Mesenchymal stem cell (in vitro differentiated cells and primary cell): ENCODE measurements around the gene DGKH.
A peak's percentile ranks its signal among the peaks of the same experiment; 100 is the strongest.

Source experiments
- DNase-seq: peaks from one replicate; pipeline ENCODE4 v3.0.0-alpha.2; 2013
- H2AFZ ChIP-seq: one replicate; pipeline ENCODE4 v1.6.1; 2013; ENCODE audit warnings: low read depth, mild to moderate bottlenecking, control low read depth, inconsistent platforms, low read length, moderate library complexity
- H2AK5ac ChIP-seq: 2 replicates; pipeline ENCODE4 v1.6.1; 2013; ENCODE audit warnings: low read length, moderate library complexity, mild to moderate bottlenecking, inconsistent platforms; ENCODE audit not compliant: severe bottlenecking
- H2BK120ac ChIP-seq: one replicate; pipeline ENCODE4 v1.6.1; 2013; ENCODE audit warnings: low read depth, mild to moderate bottlenecking, inconsistent platforms, low read length, moderate library complexity
- H2BK12ac ChIP-seq, 2 experiments: one replicate each; pipeline ENCODE4 v1.6.1; 2013; ENCODE audit warnings: inconsistent platforms in 2 of 2, low read length in 2 of 2, mild to moderate bottlenecking in 2 of 2, moderate library complexity in 2 of 2, control low read depth in 1 of 2
- H2BK15ac ChIP-seq: one replicate; pipeline ENCODE4 v1.6.1; 2013; ENCODE audit warnings: mild to moderate bottlenecking, low read depth, inconsistent platforms; ENCODE audit not compliant: poor library complexity, severe bottlenecking
- H2BK5ac ChIP-seq: 2 replicates; pipeline ENCODE4 v1.6.1; 2013; ENCODE audit warnings: low read depth, mild to moderate bottlenecking, low read length, control low read depth, inconsistent platforms; ENCODE audit not compliant: poor library complexity, severe bottlenecking
- H3K14ac ChIP-seq, 2 experiments: one replicate each; pipeline ENCODE4 v1.6.1; 2013; ENCODE audit warnings: inconsistent platforms in 2 of 2, low read length in 2 of 2, control low read depth in 1 of 2, mild to moderate bottlenecking in 1 of 2, moderate library complexity in 1 of 2
- H3K18ac ChIP-seq, 2 experiments: one replicate each; pipeline ENCODE4 v1.6.1; 2013; ENCODE audit warnings: inconsistent platforms in 2 of 2, low read length in 2 of 2, control low read depth in 1 of 2, low read depth in 1 of 2, mild to moderate bottlenecking in 1 of 2
- H3K23ac ChIP-seq, 2 experiments: one replicate each; pipeline ENCODE4 v1.6.1; 2013; ENCODE audit warnings: inconsistent platforms in 2 of 2, low read length in 2 of 2, mild to moderate bottlenecking in 2 of 2, moderate library complexity in 2 of 2, control low read depth in 1 of 2
- H3K27ac ChIP-seq: 2 replicates; pipeline ENCODE4 v1.5.1; 2013; ENCODE audit warnings: mild to moderate bottlenecking, moderate library complexity, low read length, control low read depth, inconsistent platforms; ENCODE audit not compliant: poor library complexity, severe bottlenecking
- H3K27me3 ChIP-seq, 2 experiments: 2 replicates each; pipeline versions ENCODE4 v1.6.1 to v1.7.0; 2013; ENCODE audit warnings: low read length in 2 of 2, mild to moderate bottlenecking in 2 of 2, moderate library complexity in 2 of 2, control low read depth in 1 of 2, inconsistent platforms in 1 of 2; ENCODE audit not compliant: control insufficient read depth in 1 of 2, insufficient read depth in 1 of 2
- H3K36me3 ChIP-seq, 2 experiments: 2 replicates each; pipeline versions ENCODE4 v1.6.1 to v1.7.0; 2013; ENCODE audit warnings: low read length in 2 of 2, control low read depth in 1 of 2, inconsistent platforms in 1 of 2, low read depth in 1 of 2, mild to moderate bottlenecking in 1 of 2; ENCODE audit not compliant: insufficient read depth in 2 of 2, control insufficient read depth in 1 of 2
- H3K4ac ChIP-seq, 2 experiments: one replicate each; pipeline ENCODE4 v1.6.1; 2013; ENCODE audit warnings: inconsistent platforms in 2 of 2, low read length in 2 of 2, mild to moderate bottlenecking in 2 of 2, moderate library complexity in 2 of 2, control low read depth in 1 of 2, low read depth in 1 of 2
- H3K4me1 ChIP-seq: 2 replicates; pipeline ENCODE4 v1.6.1; 2013; ENCODE audit warnings: low read depth, low read length, control low read depth; ENCODE audit not compliant: control insufficient read depth, insufficient read depth
- H3K4me2 ChIP-seq: 2 replicates; pipeline ENCODE4 v1.6.1; 2013; ENCODE audit warnings: low read length, mild to moderate bottlenecking, inconsistent platforms; ENCODE audit not compliant: poor library complexity, severe bottlenecking
- H3K4me3 ChIP-seq, 2 experiments: 2 replicates each; pipeline versions ENCODE4 v1.5.1 to v1.7.0; 2013; ENCODE audit warnings: low read length in 2 of 2, mild to moderate bottlenecking in 2 of 2, control low read depth in 1 of 2, low read depth in 1 of 2; ENCODE audit not compliant: insufficient read depth in 1 of 2
- H3K79me1 ChIP-seq: replicated peaks from 2 replicates; pipeline ENCODE4 v1.6.1; 2013; ENCODE audit warnings: mild to moderate bottlenecking, control low read depth, low read length, inconsistent platforms; ENCODE audit not compliant: poor library complexity, severe bottlenecking
- H3K9ac ChIP-seq: 2 replicates; pipeline ENCODE4 v1.7.0; 2013; ENCODE audit warnings: mild to moderate bottlenecking, low read length, moderate library complexity
- H3K9me3 ChIP-seq: 2 replicates; pipeline ENCODE4 v1.7.0; 2013; ENCODE audit warnings: mild to moderate bottlenecking, low read length; ENCODE audit not compliant: control insufficient read depth
- H4K8ac ChIP-seq: one replicate; pipeline ENCODE4 v1.6.1; 2013; ENCODE audit warnings: inconsistent platforms, mild to moderate bottlenecking, low read length, moderate library complexity
- H4K91ac ChIP-seq: one replicate; pipeline ENCODE4 v1.6.1; 2013; ENCODE audit warnings: mild to moderate bottlenecking, low read length, inconsistent platforms
- WGBS: methylation state at CpG from one replicate; pipeline ENCODE4 v1.1.7; 2013; ENCODE audit warnings: mixed read lengths; 5-methylcytosine and 5-hydroxymethylcytosine counted together

DGKH gene

GRCh38 chr13:42057918-42058530 lies 9.6 kb downstream of the DGKH start:
- WGBS, result 100% methylated on average over 1 of the region's 2 CpGs
- H3K79me1 ChIP-seq, result peaks cover 16% of the 10 kb centered on the region
- no peak overlapping the region for H3K27ac ChIP-seq
- H3K27me3 ChIP-seq, result no peaks in the 10 kb centered on the region
- no peak overlapping the region for H3K23ac ChIP-seq
- peaks cover 5% of the 10 kb centered on the region for H3K9me3 ChIP-seq
- H2BK12ac ChIP-seq, result no peak overlapping the region
- H3K4ac ChIP-seq, result no peak overlapping the region
- H3K18ac ChIP-seq, result no peak overlapping the region
- H2AFZ ChIP-seq, result no peak overlapping the region
- H3K36me3 ChIP-seq, result peaks cover 0 to 10% of the 10 kb centered on the region in 2 experiments
- no peak overlapping the region for H2BK5ac ChIP-seq
- DNase-seq, result no peak
- H2BK15ac ChIP-seq, result no peak overlapping the region
- H3K4me1 ChIP-seq, result peaks cover under 1% of the 10 kb centered on the region
- no peak overlapping the region for H4K91ac ChIP-seq
- no peak overlapping the region for H2AK5ac ChIP-seq
- H3K9ac ChIP-seq, result no peak overlapping the region
- H3K4me2 ChIP-seq, result no peak overlapping the region
- no peak overlapping the region for H3K4me3 ChIP-seq
- H4K8ac ChIP-seq, result no peak overlapping the region
- H3K14ac ChIP-seq, result no peak overlapping the region
- H2BK120ac ChIP-seq, result no peak overlapping the region

DNA sequence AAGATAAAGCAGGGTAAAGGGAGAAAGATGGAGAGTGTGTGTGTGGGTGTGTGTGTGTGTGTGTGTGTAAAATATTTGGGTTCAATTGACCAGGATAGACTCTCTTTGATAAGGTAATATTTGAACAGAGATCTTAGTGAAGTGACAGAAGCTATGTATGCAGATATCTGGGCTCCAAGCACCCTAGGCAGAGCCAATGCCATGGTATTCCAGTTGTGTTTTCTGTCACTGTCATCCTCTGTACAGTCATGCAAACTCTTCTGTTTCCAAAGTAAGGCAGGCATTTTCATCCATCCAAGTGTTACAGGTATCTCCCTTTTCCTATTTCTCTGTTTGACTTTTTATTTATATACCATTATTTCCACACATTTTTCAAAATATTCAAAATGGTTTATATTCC lies 13.5 kb downstream of the DGKH start:
- no peak overlapping the region for H3K18ac ChIP-seq

GRCh38 chr13:42063105-42063504 lies 14.7 kb downstream of the DGKH start:
- H2AFZ ChIP-seq, result no peak overlapping the region
- no peak overlapping the region for H3K4ac ChIP-seq
- peaks cover 5% of the 10 kb centered on the region for H3K9me3 ChIP-seq
- no peak overlapping the region for H3K14ac ChIP-seq
- H3K27me3 ChIP-seq, result no peaks in the 10 kb centered on the region
- H3K27ac ChIP-seq, result no peak overlapping the region
- H4K91ac ChIP-seq, result no peak overlapping the region
- H3K4me1 ChIP-seq, result peaks cover 3% of the 10 kb centered on the region
- no peak overlapping the region for H2BK120ac ChIP-seq
- WGBS, result 50% methylated on average over 1 of the region's 2 CpGs
- no peak overlapping the region for H3K4me3 ChIP-seq
- H2AK5ac ChIP-seq, result no peak overlapping the region
- no peak overlapping the region for H4K8ac ChIP-seq
- H3K4me2 ChIP-seq, result no peak overlapping the region
- no peak overlapping the region for H2BK12ac ChIP-seq
- H2BK5ac ChIP-seq, result no peak overlapping the region
- H2BK15ac ChIP-seq, result no peak overlapping the region
- H3K36me3 ChIP-seq, result peaks cover 0 to 17% of the 10 kb centered on the region in 2 experiments
- peaks cover 29% of the 10 kb centered on the region for H3K79me1 ChIP-seq
- peak overlapping the region in 1 of 2 experiments; percentile 52 for H3K18ac ChIP-seq
- DNase-seq, result no peak
- H3K9ac ChIP-seq, result no peak overlapping the region
- H3K23ac ChIP-seq, result no peak overlapping the region

More for the DNA sequence above, 13.5 kb downstream of the DGKH start:
- H3K14ac ChIP-seq, result no peak overlapping the region
- peaks cover 5% of the 10 kb centered on the region for H3K9me3 ChIP-seq
- H3K36me3 ChIP-seq, result peaks cover 0 to 17% of the 10 kb centered on the region in 2 experiments
- no peak overlapping the region for H2BK5ac ChIP-seq
- H2BK15ac ChIP-seq, result no peak overlapping the region
- no peak overlapping the region for H3K4me3 ChIP-seq
- no peak overlapping the region for H2AFZ ChIP-seq
- no peak overlapping the region for H3K9ac ChIP-seq
- H3K4me1 ChIP-seq, result peaks cover 3% of the 10 kb centered on the region
- peaks cover 29% of the 10 kb centered on the region for H3K79me1 ChIP-seq
- H3K23ac ChIP-seq, result no peak overlapping the region
- H2BK12ac ChIP-seq, result no peak overlapping the region
- no peak for DNase-seq
- H3K27ac ChIP-seq, result no peak overlapping the region
- no peak overlapping the region for H4K8ac ChIP-seq
- H2BK120ac ChIP-seq, result no peak overlapping the region
- no peak overlapping the region for H3K4ac ChIP-seq
- no peak overlapping the region for H3K4me2 ChIP-seq
- H2AK5ac ChIP-seq, result no peak overlapping the region
- no peak overlapping the region for H4K91ac ChIP-seq
- H3K27me3 ChIP-seq, result no peaks in the 10 kb centered on the region

- no peak overlapping the region for H3K9ac ChIP-seq
- DNase-seq, result peak; percentile 46
- no peak overlapping the region for H3K4me2 ChIP-seq
- no peak overlapping the region for H2AFZ ChIP-seq
- H2BK15ac ChIP-seq, result no peak overlapping the region
- peaks cover 25% of the 10 kb centered on the region for H3K79me1 ChIP-seq
- peak overlapping the region in 1 of 2 experiments; percentile 72 for H3K18ac ChIP-seq
- peak overlapping the region in 1 of 2 experiments; percentile 31 for H2BK12ac ChIP-seq
- no peak overlapping the region for H4K91ac ChIP-seq
- H3K4me1 ChIP-seq, result peaks cover 3% of the 10 kb centered on the region
- H3K4me3 ChIP-seq, result no peak overlapping the region
- H3K27me3 ChIP-seq, result no peaks in the 10 kb centered on the region
- H4K8ac ChIP-seq, result no peak overlapping the region
- no peak overlapping the region for H3K4ac ChIP-seq
- no peaks in the 10 kb centered on the region for H3K9me3 ChIP-seq
- H3K23ac ChIP-seq, result peak overlapping the region in 1 of 2 experiments; percentile 96
- no peak overlapping the region for H2BK120ac ChIP-seq
- WGBS, result 96% methylated on average over 6 of the region's 6 CpGs
- H3K36me3 ChIP-seq, result peaks cover 0 to 10% of the 10 kb centered on the region in 2 experiments
- H3K27ac ChIP-seq, result no peak overlapping the region
- no peak overlapping the region for H2BK5ac ChIP-seq
- peak overlapping the region in 1 of 2 experiments; percentile 12 for H3K14ac ChIP-seq
- no peak overlapping the region for H2AK5ac ChIP-seq
These were observed 15.8 kb downstream of the DGKH start for GRCh38 chr13:42064259-42064658.
